RPMI7951 (cell line): ENCODE results near the gene CLCN2. TPM values are rescaled to one million over a fixed set of nuclear protein-coding genes. Genes with fewer than 3 reads are reported as not detected.
"Not testable (repeated sequence)": the region's sequence is repeated elsewhere in the genome, so short reads cannot be mapped to it uniquely, and the experiment has no call there.

ENCODE experiments used
- DNase-seq: peaks from one replicate; pipeline ENCODE4 v3.0.0-alpha.2; 2012; ENCODE audit warnings: low read depth
- total RNA-seq: library from RNA; depleted of rRNA; stranded (reverse); fragments of >200 nt; shearing (Covaris generic); gene quantifications from 2 replicates; pipeline ENCODE4 v1.2.3, GENCODE V29; 2014

The CLCN2 gene
- total RNA-seq, 1 experiment from 2014 or later: 3.0 TPM

DNA sequence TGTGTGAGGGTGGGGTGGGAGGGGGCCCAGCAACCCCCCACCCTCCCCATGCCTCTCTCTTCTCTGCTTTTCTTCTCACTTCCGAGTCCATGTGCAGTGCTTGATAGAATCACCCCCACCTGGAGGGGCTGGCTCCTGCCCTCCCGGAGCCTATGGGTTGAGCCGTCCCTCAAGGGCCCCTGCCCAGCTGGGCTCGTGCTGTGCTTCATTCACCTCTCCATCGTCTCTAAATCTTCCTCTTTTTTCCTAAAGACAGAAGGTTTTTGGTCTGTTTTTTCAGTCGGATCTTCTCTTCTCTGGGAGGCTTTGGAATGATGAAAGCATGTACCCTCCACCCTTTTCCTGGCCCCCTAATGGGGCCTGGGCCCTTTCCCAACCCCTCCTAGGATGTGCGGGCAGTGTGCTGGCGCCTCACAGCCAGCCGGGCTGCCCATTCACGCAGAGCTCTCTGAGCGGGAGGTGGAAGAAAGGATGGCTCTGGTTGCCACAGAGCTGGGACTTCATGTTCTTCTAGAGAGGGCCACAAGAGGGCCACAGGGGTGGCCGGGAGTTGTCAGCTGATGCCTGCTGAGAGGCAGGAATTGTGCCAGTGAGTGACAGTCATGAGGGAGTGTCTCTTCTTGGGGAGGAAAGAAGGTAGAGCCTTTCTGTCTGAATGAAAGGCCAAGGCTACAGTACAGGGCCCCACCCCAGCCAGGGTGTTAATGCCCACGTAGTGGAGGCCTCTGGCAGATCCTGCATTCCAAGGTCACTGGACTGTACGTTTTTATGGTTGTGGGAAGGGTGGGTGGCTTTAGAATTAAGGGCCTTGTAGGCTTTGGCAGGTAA lies 15.9 kb downstream of the CLCN2 start:
- DNase-seq: peak; percentile 76

DNA sequence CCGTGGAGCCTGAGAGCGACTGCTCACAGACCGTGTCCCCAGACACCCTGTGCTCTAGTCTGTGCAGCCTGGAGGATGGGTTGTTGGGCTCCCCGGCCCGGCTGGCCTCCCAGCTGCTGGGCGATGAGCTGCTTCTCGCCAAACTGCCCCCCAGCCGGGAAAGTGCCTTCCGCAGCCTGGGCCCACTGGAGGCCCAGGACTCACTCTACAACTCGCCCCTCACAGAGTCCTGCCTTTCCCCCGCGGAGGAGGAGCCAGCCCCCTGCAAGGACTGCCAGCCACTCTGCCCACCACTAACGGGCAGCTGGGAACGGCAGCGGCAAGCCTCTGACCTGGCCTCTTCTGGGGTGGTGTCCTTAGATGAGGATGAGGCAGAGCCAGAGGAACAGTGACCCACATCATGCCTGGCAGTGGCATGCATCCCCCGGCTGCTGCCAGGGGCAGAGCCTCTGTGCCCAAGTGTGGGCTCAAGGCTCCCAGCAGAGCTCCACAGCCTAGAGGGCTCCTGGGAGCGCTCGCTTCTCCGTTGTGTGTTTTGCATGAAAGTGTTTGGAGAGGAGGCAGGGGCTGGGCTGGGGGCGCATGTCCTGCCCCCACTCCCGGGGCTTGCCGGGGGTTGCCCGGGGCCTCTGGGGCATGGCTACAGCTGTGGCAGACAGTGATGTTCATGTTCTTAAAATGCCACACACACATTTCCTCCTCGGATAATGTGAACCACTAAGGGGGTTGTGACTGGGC lies 16.7 kb downstream of the CLCN2 start:
- DNase-seq: no peak

GRCh38 chr3:184343200-184343876 lies 18.1 kb downstream of the CLCN2 start:
- peak; percentile 35 for DNase-seq

- DNase-seq: no peak
Observed at GRCh38 chr3:184341925-184342324, 19.5 kb downstream of the CLCN2 start.

- not testable (repeated sequence) for DNase-seq
Observed at GRCh38 chr3:184339451-184340135, 21.8 kb downstream of the CLCN2 start.

DNA sequence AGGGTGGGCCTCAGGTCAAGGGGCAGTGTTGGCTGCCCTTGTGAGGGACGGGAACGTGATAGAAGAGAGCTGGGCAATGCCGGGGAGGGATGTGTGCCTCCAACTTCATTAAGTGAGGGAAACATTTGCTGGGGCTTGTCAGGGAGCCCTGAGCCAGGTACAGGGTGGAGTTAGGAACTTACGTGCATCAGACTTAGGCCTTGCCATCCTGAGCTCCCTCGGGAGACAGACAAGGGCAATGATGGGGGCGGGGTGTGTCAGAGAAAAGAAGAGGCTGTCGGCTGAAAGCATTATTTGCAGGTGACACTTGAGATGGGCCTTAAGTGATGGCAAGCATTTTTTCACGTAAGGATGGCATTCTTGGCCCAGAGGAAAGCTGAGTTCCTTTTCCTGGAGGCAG lies 22.4 kb downstream of the CLCN2 start:
- DNase-seq: no peak

DNA sequence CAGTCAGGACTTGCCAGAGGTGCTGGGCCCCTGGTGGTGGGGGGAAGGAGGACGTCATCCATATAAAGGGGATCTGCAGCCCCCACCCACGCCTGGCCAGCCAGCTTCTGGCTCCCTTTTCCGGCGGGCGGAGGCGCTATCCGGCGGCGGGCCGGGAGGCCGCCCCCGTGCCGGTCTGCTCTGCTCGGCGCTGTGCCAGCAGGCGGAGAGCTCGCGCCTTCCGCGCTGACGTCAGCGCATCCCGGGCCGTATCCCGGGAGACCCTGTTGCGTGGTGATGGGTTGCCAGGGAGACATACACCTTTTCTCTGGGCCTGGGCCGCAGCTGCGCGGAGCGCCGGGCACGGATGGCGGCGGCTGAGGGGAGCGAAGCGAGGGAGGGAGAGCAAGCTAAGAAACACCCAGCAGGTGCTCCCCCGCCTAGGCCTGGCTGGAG lies 22.9 kb downstream of the CLCN2 start:
- no peak for DNase-seq

DNA sequence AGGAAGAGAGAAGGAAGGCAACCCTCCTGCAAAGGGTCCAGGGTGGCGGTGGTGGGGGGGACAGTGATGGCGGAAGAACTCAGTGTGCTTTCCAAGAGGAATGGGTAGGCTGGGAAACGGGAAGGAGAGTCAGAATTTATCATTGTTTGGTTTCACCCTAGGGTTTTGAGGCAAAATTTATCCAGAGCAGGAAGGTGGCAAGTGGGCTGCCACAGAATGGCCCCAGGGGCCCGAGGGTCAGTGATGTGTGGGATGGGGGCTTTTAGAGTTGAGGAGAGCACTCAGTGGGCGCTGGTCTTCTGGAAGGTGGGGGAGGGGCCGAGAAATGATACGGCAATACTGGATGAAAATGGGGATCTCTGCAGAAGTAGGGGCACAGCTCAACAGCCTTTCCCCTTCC lies 23.4 kb downstream of the CLCN2 start:
- DNase-seq: no peak

DNA sequence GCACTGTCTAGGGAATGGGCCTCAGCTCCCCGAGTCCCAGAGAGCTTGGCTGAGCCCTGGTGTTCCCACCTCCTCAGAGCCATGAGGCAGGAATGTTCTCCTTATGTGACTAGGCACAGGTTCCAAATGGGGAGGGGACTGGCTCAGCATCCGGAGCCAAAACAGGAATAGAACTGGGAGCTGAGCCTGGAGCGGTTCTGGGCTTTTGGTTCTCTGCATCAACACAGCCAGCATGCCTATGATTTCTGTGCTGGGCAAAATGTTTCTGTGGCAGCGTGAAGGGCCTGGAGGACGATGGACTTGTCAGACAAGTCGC lies 24.0 kb downstream of the CLCN2 start, which contains the start of gene FAM131A:
FAM131A (plus strand) TSS at position 202 of the 316 bp plus-strand sequence; CDS start at position 233, 31 bp downstream.
- no peak for DNase-seq

DNA sequence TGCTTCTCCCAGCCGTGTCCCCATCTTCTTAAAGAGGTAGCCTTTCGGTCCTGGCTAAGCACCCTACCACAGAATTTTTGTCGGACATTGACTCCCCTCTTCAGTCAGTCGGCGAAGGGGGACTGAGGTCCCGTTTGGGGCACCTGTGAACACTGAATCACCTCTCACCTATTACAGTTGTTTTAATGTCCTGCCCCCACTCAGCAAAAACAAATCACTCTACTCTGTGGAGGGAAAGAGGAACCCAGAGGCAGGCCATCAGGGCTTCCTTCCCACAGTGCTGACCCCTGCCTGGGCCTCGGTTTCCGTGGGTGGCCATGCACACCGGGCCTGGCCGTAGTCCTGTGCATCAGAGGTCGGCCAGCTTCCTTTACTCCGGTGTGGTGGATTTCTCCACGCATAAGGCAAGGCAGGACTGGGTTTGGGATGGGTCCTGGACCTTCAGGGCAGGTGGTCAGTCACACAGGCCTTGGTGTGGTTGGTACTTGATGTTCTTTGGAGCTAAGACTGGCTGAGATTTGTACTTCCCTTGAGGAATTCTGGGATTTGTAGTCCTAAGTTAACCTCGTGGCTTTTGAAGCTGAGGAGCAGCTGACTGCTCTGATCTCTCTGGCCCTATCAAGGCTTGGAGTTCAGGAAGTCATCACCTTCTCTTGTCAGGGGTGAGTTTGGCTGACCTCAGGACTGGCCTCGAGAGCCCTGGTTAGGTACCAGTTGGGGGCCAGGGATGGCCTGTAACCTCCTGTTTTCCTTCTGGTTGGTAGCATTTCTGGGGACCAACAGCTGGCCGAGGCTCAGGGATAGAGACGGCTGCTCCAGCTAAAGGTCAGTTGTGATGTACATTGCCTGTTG lies 24.6 kb downstream of the CLCN2 start:
- peak; percentile 49 for DNase-seq

GRCh38 chr3:184335661-184336546 lies 25.5 kb downstream of the CLCN2 start:
- DNase-seq: peak; percentile 67

DNA sequence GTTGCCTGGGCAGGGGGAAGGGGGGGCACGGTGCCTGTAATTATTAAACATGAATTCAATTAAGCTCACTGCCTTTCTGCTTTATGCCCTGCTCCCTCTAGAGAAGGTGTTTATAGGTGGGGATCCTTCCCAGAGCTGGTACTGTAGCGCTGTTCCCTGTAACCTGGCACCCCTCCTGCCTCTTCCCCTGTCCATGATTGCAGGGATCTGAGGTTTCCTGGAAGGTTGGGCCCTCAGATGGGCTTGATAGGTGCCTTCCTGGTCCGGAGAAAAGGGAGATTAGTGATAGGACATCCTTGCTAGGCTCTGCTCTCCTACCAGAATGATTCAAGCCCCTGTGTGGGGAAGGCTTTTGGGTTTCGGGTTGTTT lies 26.1 kb downstream of the CLCN2 start:
- no peak for DNase-seq

GRCh38 chr3:184334470-184335158 lies 26.8 kb downstream of the CLCN2 start:
- DNase-seq: peak; percentile 86

DNA sequence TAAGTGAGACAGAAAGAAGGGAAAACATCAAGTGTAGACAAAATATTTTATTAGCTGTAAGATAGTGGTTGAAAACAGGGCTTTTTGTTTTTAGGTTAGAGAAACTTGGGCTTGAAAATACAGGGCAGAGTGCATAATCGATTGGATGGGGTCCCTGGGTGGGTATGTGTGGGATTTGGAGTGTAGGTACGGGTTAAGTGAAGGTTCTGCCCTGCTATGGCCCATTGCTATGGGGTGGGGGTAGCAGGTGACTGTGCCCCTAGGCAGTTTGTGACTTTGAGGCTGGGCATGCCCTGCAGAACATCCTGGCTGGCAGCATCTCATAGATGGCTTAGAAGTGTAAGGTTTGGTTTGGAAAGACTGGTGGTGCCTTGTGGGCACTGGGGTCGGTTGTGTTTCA lies 27.7 kb downstream of the CLCN2 start:
- no peak for DNase-seq

DNA sequence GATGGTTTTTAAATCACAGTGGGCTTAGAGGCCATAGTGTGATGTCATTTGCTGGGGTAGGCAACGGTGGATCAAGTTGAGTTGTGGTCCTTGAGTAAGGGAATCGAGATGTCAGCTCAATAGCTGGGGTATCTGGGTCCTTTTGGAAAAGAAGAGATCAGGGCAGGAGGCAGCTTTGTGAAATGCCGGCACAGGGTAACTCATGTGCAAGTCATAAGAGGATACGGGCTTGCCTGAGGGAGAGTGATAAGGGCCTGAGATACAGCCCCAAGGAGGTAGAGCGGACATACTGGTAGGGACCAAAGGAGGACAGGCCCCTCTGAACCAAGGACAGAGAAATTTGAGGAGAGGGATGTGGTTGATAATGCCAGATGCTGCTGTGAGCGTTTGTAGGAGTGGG lies 28.2 kb downstream of the CLCN2 start:
- DNase-seq: no peak

DNA sequence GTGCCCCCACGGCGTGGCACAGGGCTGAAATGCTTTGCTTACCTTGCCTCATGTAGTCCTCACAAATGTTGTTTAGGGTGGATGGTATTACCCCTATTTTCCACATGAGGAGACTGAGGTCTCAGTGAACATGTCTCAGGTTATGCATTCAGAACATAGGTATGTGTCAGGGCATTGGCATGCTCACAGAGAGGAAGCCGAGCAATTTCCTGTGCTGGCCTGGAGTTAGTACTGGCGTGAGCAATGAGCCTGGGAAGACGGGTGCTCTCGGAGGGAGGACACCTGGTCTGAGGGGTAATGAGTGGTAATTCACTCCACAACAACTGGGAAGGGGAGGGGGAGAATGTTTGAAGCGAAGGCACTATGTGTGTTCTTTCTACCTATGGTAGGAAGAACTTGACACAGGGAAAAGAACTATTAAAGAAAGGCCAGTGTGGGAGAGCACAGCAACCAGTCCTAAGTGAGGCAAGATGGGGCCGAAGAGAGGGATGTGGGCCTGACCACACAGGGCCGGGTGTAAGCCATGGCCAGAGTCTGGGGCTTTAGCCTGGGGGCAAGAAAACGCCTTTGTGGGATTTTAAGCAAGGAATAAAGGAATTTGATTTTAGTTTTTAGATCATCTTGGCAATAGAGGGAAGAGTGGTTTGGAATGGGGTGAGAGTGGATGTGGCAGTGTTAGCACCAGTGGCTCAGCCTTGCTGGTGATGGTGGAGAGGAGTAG lies 28.9 kb downstream of the CLCN2 start:
- DNase-seq: peak; percentile 81

DNA sequence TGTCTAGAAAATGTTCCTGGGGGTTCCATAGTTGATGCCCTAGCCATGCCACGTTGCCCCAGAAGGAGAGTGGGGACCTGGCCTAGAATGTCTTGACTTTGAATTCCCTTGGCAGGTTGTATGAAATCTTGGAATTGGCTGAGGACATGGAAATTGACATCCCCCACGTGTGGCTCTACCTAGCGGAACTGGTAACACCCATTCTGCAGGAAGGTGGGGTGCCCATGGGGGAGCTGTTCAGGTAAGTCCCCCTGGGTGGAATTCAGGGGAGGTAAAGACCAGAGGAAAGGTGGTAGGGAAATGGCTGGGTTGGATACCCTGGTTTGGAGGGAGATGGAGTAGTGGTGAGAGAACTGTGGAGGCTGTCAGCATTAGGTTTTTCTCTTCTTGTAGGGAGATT lies 32.9 kb downstream of the CLCN2 start:
- DNase-seq: no peak

DNA sequence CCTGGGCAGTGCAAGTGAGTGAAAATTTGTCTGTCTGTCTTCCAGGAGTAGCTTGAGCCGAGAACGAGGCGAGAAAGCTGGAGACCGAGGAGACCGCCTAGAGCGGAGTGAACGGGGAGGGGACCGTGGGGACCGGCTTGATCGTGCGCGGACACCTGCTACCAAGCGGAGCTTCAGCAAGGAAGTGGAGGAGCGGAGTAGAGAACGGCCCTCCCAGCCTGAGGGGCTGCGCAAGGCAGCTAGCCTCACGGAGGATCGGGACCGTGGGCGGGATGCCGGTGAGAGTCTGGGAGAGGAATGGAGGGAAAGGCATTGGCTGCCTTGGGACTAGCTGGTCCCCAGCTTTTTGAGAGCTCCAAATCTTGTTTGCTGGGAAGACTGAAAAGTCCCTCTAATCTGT lies 34.2 kb downstream of the CLCN2 start:
- DNase-seq: no peak
